CD14-positive monocyte (primary cell): ENCODE results near the gene RMC1. TPM values are rescaled to one million over a fixed set of nuclear protein-coding genes. Genes with fewer than 3 reads are reported as not detected.

Experiments used
- DNase-seq, 3 donors: peaks; one replicate each; pipeline ENCODE4 v3.0.0-alpha.2; 2011 to 2022
- H2AFZ ChIP-seq: 2 replicates; pipeline ENCODE4 v1.6.0; 2012; ENCODE audit warnings: mild to moderate bottlenecking, low read depth, low read length, inconsistent platforms; ENCODE audit not compliant: insufficient read depth, poor library complexity, severe bottlenecking
- H3K27ac ChIP-seq, 2 donors: 1 replicate in 1 of 2; 2 replicates in 1 of 2; pipeline ENCODE4 v1.5.1; 2012 to 2013; ENCODE audit warnings: low read length in 2 of 2, control low read depth in 1 of 2, inconsistent platforms in 1 of 2, low read depth in 1 of 2, mild to moderate bottlenecking in 1 of 2
- H3K27me3 ChIP-seq, 2 donors: one replicate each; pipeline versions ENCODE4 v1.6.0 to v1.6.1; 2011 to 2013; ENCODE audit warnings: low read length in 2 of 2; ENCODE audit not compliant: control insufficient read depth in 2 of 2, insufficient read depth in 2 of 2
- H3K36me3 ChIP-seq, 2 donors: replicated peaks in 1 of 2; 1 replicate in 1 of 2; 2 replicates in 1 of 2; pipeline versions ENCODE4 v1.5.1 to v1.6.1; 2012 to 2013; ENCODE audit warnings: low read length in 2 of 2, control low read depth in 1 of 2, inconsistent platforms in 1 of 2, mild to moderate bottlenecking in 1 of 2; ENCODE audit not compliant: insufficient read depth in 2 of 2, control insufficient read depth in 1 of 2
- H3K4me1 ChIP-seq, 2 donors: 1 replicate in 1 of 2; 2 replicates in 1 of 2; pipeline versions ENCODE4 v1.5.1 to v1.6.1; 2012 to 2013; ENCODE audit warnings: low read length in 2 of 2, control low read depth in 1 of 2, inconsistent platforms in 1 of 2, mild to moderate bottlenecking in 1 of 2, moderate library complexity in 1 of 2; ENCODE audit not compliant: insufficient read depth in 2 of 2, control insufficient read depth in 1 of 2
- H3K4me2 ChIP-seq: replicated peaks from 2 replicates; pipeline ENCODE3; 2012; ENCODE audit warnings: low read length, moderate library complexity, mild to moderate bottlenecking; ENCODE audit not compliant: poor library complexity, severe bottlenecking; ENCODE audit errors: extremely low read depth
- H3K4me3 ChIP-seq, 3 experiments: fragments of 200-600 bp in 1 of 3; sonication (generic) in 1 of 3; replicated peaks in 1 of 3; 1 replicate in 2 of 3; 2 replicates in 1 of 3; pipeline ENCODE4 v1.5.1; 2011 to 2013; ENCODE audit warnings: low read length in 3 of 3, mild to moderate bottlenecking in 3 of 3, control low read depth in 2 of 3, low read depth in 2 of 3, inconsistent platforms in 1 of 3, moderate library complexity in 1 of 3
- H3K79me2 ChIP-seq: 2 replicates; pipeline ENCODE4 v1.6.0; 2012; ENCODE audit warnings: mild to moderate bottlenecking, control low read depth, inconsistent platforms, low read length, moderate library complexity; ENCODE audit not compliant: insufficient read depth
- H3K9ac ChIP-seq: 2 replicates; pipeline ENCODE4 v1.6.0; 2017; ENCODE audit warnings: low read length, mild to moderate bottlenecking; ENCODE audit not compliant: insufficient read depth, poor library complexity, severe bottlenecking
- H3K9me3 ChIP-seq, 2 donors: replicated peaks in 1 of 2; 1 replicate in 1 of 2; 2 replicates in 1 of 2; pipeline versions ENCODE4 v1.5.1 to v1.6.1; 2012 to 2013; ENCODE audit warnings: low read length in 2 of 2, control low read depth in 1 of 2; ENCODE audit not compliant: control insufficient read depth in 1 of 2, insufficient read depth in 1 of 2
- H4K20me1 ChIP-seq: 2 replicates; pipeline ENCODE4 v1.6.0; 2012; ENCODE audit warnings: mild to moderate bottlenecking, low read length, control low read depth, moderate library complexity; ENCODE audit not compliant: insufficient read depth
- H3K27ac Mint-ChIP-seq, 7 donors: one replicate each; pipeline ENCODE4 v1.8.0; 2020; ENCODE audit warnings: mild to moderate bottlenecking in 7 of 7, mixed read lengths in 7 of 7, moderate library complexity in 6 of 7, inconsistent platforms in 2 of 7
- H3K27me3 Mint-ChIP-seq, 3 donors: one replicate each; pipeline ENCODE4 v1.8.0; 2021 to 2022; ENCODE audit warnings: low read depth in 3 of 3, mild to moderate bottlenecking in 3 of 3, mixed read lengths in 3 of 3, moderate library complexity in 3 of 3, inconsistent platforms in 1 of 3
- H3K36me3 Mint-ChIP-seq, 2 donors: one replicate each; pipeline ENCODE4 v1.8.0; 2020; ENCODE audit warnings: mixed read lengths in 2 of 2, inconsistent platforms in 1 of 2, mild to moderate bottlenecking in 1 of 2
- H3K4me1 Mint-ChIP-seq: one replicate; pipeline ENCODE4 v1.8.0; 2020; ENCODE audit warnings: mild to moderate bottlenecking, mixed read lengths
- H3K4me3 Mint-ChIP-seq, 2 donors: one replicate each; pipeline ENCODE4 v1.8.0; 2020; ENCODE audit warnings: mild to moderate bottlenecking in 2 of 2, mixed read lengths in 2 of 2, moderate library complexity in 1 of 2
- H3K9me3 Mint-ChIP-seq, 7 donors: one replicate each; pipeline ENCODE4 v1.8.0; 2020 to 2022; ENCODE audit warnings: mixed read lengths in 7 of 7, mild to moderate bottlenecking in 6 of 7, moderate library complexity in 6 of 7, inconsistent platforms in 2 of 7
- CTCF ChIP-seq: fragments of 200-600 bp; IDR thresholded peaks from one replicate; pipeline ENCODE4 v1.8.0; 2022; ENCODE audit warnings: antibody characterized with exemption, mild to moderate bottlenecking
- WGBS: methylation state at CpG from one replicate; pipeline ENCODE4 v1.1.5; 2013; ENCODE audit warnings: missing lambda C conversion rate; ENCODE audit not compliant: insufficient coverage; 5-methylcytosine and 5-hydroxymethylcytosine counted together
- intact Hi-C, 2 donors: fragments of 100-400 bp; cut with micrococcal nuclease; formaldehyde crosslinking; loops; one replicate each; pipeline versions ENCODE4 v1.15.0 to v1.15.1; 2023
- polyA plus RNA-seq, 3 donors: library from polyadenylated mRNA; depleted of rRNA in 1 of 3; unstranded in 2 of 3; stranded (reverse) in 1 of 3; fragments of 300-500 nt in 2 of 3; fragments of >200 nt in 1 of 3; fragmentation: Illumina TruSeq in 2 of 3; gene quantifications; 1 replicate in 2 of 3; 2 replicates in 1 of 3; pipeline ENCODE4 v1.2.3, GENCODE V29; 2012 to 2021

RMC1 gene
- polyA plus RNA-seq, 3 donors = 21.9 to 70.8 (median 30.1) TPM

DNA sequence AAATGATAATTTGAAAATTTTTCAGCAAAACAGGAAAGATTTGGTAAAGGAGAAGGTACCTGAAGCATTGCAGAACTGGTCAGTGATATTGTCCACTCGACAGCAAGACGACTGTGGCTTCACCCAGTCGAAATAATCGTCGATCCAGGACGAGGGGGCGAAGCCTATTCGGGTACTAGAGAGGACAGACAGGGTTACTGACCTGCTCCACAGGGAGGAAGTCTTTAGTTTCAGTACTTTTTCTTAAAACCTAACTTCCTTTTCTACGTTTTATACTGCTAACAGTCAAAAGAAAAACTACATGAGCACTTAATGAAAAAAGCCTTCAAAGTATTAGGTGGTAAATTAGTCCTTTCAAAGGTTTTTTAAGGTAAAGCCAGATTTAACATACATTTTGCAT is 36.0 kb downstream of the RMC1 start:
- Mint-ChIP-seq H3K27ac (peak overlapping the region; percentile 3 to 92 (median 76)), H3K36me3 (peaks cover 84 to 92% of the 10 kb centered on the region in 2 donors), H3K9me3 (peaks cover 0 to 2% (median 0%) of the 10 kb centered on the region in 7 donors), H3K4me3 (peak overlapping the region in 1 of 2 donors; percentile 78), H3K27me3 (peaks cover 0 to 8% (median 1%) of the 10 kb centered on the region in 3 donors), H3K4me1 (peaks cover 51% of the 10 kb centered on the region)
- Histone ChIP-seq H3K4me2 (peak overlapping the region; percentile 27), H3K27me3 (no peaks in the 10 kb centered on the region), H3K9ac (no peak overlapping the region), H3K9me3 (no peaks in the 10 kb centered on the region), H3K4me3 (peak overlapping the region in 1 of 3 experiments; percentile 37), H3K27ac (peak overlapping the region in 1 of 2 donors; percentile 79), H3K79me2 (peaks cover 3% of the 10 kb centered on the region), H3K4me1 (peaks cover 49 to 56% of the 10 kb centered on the region in 2 donors), H2AFZ (no peak overlapping the region), H3K36me3 (peaks cover 58 to 74% of the 10 kb centered on the region in 2 donors), H4K20me1 (peaks cover 31% of the 10 kb centered on the region)
- 7% methylated on average over 3 of the region's 9 CpGs for WGBS
- peak in 2 of 3 donors; percentile 23 to 44 for DNase-seq
- TF ChIP-seq CTCF = no peak
- intact Hi-C loops = loop anchor here in 1 of 2 donors (5.0 kb wide), 1 partner anchor 33 kb away; no protein-coding TSS in a partner anchor

GRCh38 chr18:23539911-23540525 is 36.7 kb downstream of the RMC1 start:
- Histone ChIP-seq H3K9me3 (no peaks in the 10 kb centered on the region), H3K4me3 (peak overlapping the region in 1 of 3 experiments; percentile 37), H3K4me1 (peaks cover 49 to 56% of the 10 kb centered on the region in 2 donors), H3K4me2 (peak overlapping the region; percentile 27), H4K20me1 (peaks cover 31% of the 10 kb centered on the region), H3K36me3 (peaks cover 58 to 74% of the 10 kb centered on the region in 2 donors), H3K27me3 (no peaks in the 10 kb centered on the region), H2AFZ (no peak overlapping the region), H3K9ac (peak overlapping the region; percentile 35), H3K27ac (peak overlapping the region; percentile 76 to 79), H3K79me2 (peaks cover 3% of the 10 kb centered on the region)
- no peak for TF ChIP-seq CTCF
- Mint-ChIP-seq H3K27me3 (peaks cover 0 to 8% (median 1%) of the 10 kb centered on the region in 3 donors), H3K27ac (peak overlapping the region; percentile 87 to 95 (median 92)), H3K4me3 (peak overlapping the region; percentile 24 to 78), H3K36me3 (peaks cover 85 to 92% of the 10 kb centered on the region in 2 donors), H3K4me1 (peaks cover 51% of the 10 kb centered on the region), H3K9me3 (peaks cover 0 to 2% (median 0%) of the 10 kb centered on the region in 7 donors)
- 63% methylated on average over 2 of the region's 9 CpGs for WGBS
- intact Hi-C loops = loop anchor here in 1 of 2 donors (5.0 kb wide), 1 partner anchor 32 kb away; no protein-coding TSS in a partner anchor
- DNase-seq = peak in 2 of 3 donors; percentile 31 to 36
